ENCODE data around the gene HSF2BP. TPM values are rescaled to one million over a fixed set of nuclear protein-coding genes. Genes with fewer than 3 reads are reported as not detected.

The HSF2BP gene
- total RNA-seq, 6 experiments from 2014 or later = 0.33 to 0.90 (median 0.59) TPM

DNA sequence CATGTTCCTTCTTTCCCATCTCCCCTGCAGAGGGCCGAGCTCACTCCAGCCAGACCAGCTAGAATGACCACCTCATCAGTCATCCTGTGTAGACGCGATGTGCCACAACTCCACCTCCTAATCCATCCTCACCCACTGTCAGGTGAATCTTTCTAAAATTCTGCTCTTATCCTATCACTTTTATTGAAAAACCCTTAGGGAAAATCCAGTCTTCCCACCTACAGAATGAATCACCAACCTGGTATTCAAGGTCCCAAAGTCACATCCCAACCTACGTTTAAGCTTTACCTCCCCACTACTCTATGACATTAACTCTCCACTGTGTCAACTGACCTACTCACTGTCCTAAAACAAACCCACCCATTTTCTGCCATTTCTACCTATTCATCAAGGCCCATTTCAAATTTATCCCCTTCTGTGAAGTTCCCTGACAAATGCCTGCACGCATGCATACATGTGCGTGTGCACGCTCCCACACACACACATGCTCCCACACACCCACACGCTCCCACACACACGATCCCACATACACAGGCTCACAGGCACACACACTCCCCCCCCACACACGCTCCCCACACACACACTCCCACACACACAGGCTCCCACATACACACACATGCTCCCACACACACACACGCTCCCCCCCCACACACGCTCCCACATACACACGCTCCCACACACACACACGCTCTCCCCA lies 27.7 kb downstream of the HSF2BP start:
- Mint-ChIP-seq H3K27ac (no peak overlapping the region), H3K4me3 (no peak overlapping the region), H3K36me3 (ENCODE audit: low read depth) (peaks cover 8% of the 10 kb centered on the region; the same call in 1 of the 2 replicates), H3K4me1 (ENCODE audit: low read depth) (peaks cover 17% of the 10 kb centered on the region), H3K27me3 (ENCODE audit: insufficient read depth) (peaks cover 3% of the 10 kb centered on the region), H3K9me3 (peaks cover 12% of the 10 kb centered on the region)
- no peak for DNase-seq
- TF ChIP-seq, protein P1, sequence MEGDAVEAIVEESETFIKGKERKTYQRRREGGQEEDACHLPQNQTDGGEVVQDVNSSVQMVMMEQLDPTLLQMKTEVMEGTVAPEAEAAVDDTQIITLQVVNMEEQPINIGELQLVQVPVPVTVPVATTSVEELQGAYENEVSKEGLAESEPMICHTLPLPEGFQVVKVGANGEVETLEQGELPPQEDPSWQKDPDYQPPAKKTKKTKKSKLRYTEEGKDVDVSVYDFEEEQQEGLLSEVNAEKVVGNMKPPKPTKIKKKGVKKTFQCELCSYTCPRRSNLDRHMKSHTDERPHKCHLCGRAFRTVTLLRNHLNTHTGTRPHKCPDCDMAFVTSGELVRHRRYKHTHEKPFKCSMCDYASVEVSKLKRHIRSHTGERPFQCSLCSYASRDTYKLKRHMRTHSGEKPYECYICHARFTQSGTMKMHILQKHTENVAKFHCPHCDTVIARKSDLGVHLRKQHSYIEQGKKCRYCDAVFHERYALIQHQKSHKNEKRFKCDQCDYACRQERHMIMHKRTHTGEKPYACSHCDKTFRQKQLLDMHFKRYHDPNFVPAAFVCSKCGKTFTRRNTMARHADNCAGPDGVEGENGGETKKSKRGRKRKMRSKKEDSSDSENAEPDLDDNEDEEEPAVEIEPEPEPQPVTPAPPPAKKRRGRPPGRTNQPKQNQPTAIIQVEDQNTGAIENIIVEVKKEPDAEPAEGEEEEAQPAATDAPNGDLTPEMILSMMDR (IDR thresholded peaks at IDR 0.05) = no peak

DNA sequence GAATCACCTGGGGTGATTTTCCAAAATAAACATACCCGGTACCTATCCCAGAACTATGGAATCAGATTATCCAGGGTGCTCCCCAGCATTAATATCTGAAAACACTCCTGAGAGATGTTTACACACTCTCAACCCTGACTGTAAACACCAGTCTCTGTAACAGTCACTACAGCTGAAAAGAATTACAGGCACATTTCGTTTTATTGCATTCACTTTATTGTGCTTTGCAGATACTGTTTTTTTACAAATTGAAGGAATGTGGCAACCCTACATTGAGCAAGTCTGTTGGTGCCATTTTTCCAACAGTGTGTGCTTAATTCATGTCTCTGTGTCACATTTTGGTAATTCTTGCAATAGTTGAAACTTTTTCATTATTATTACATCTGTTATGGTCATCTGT lies 31.8 kb downstream of the HSF2BP start:
- no peak for DNase-seq
- peaks cover 8% of the 10 kb centered on the region; the same call in 1 of the 2 replicates for H3K36me3 Mint-ChIP-seq (ENCODE audit: low read depth)
- TF ChIP-seq, protein P1 (IDR thresholded peaks at IDR 0.05) = no peak
- H3K9me3 Mint-ChIP-seq = peaks cover 12% of the 10 kb centered on the region
- H3K4me1 Mint-ChIP-seq (ENCODE audit: low read depth) = peaks cover 14% of the 10 kb centered on the region
- peaks cover 9% of the 10 kb centered on the region; the same call in 1 of the 2 replicates for H3K27me3 Mint-ChIP-seq (ENCODE audit: insufficient read depth)
- no peak overlapping the region for H3K27ac Mint-ChIP-seq
- H3K4me3 Mint-ChIP-seq = no peak overlapping the region

- no peak for DNase-seq
- no peak overlapping the region for H3K4me3 Mint-ChIP-seq
- H3K36me3 Mint-ChIP-seq (ENCODE audit: low read depth) = peaks cover 8% of the 10 kb centered on the region; the same call in 1 of the 2 replicates
- peaks cover 12% of the 10 kb centered on the region for H3K9me3 Mint-ChIP-seq
- peaks cover 10% of the 10 kb centered on the region for H3K4me1 Mint-ChIP-seq (ENCODE audit: low read depth)
- TF ChIP-seq, protein P1 (IDR thresholded peaks at IDR 0.05) = no peak
- H3K27ac Mint-ChIP-seq = no peak overlapping the region
- H3K27me3 Mint-ChIP-seq (ENCODE audit: insufficient read depth) = peaks cover 11% of the 10 kb centered on the region
Measured at GRCh38 chr21:43626390-43626789, 32.9 kb downstream of the HSF2BP start.

DNA sequence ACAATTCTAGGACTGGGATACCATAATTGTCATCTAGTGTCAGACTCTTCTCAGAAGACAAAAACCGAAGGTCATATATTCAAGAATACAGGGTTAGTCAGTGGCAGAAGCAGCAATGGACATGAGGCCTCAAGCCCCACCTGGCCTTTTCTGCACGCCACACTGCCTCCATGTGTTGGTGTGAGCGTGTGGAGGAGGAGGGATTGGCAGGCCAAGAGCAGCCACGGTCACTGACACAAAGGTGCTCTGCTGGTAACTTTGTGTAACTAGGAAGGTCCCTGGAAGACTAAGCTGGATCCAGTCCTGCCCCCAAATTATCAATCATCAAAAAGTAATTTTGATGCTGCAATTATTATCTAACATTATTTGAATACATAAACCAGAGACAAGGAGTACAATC lies 34.9 kb downstream of the HSF2BP start:
- Mint-ChIP-seq H3K9me3 (peaks cover 25% of the 10 kb centered on the region), H3K36me3 (ENCODE audit: low read depth) (peaks cover 20% of the 10 kb centered on the region), H3K4me1 (ENCODE audit: low read depth) (peaks cover 10% of the 10 kb centered on the region), H3K4me3 (no peak overlapping the region), H3K27ac (no peak overlapping the region), H3K27me3 (ENCODE audit: insufficient read depth) (peaks cover 12% of the 10 kb centered on the region)
- TF ChIP-seq, protein P1 (IDR thresholded peaks at IDR 0.05) = no peak
- no peak for DNase-seq

DNA sequence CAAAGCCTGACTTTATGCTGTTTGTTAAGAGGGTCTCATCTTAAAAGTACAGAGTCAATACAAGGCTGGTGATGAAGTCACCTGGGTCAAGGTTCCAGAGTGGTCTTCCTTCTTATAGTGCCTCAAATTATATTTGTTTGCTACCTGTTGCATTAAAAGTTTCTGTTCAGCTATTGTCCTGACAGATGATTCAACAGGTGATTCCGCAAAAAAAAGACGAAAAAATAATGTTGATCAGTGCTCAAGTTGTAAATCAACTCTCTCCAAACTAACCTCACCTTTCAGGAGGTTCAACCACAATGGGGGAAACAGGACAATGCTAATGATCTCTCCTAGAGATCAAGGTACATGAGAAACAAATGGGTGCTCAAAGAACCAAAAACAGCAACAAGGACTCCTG lies 35.7 kb downstream of the HSF2BP start:
- Mint-ChIP-seq H3K4me1 (ENCODE audit: low read depth) (peaks cover 10% of the 10 kb centered on the region), H3K4me3 (no peak overlapping the region), H3K36me3 (ENCODE audit: low read depth) (peaks cover 16% of the 10 kb centered on the region), H3K9me3 (peaks cover 24% of the 10 kb centered on the region), H3K27me3 (ENCODE audit: insufficient read depth) (peaks cover 12% of the 10 kb centered on the region), H3K27ac (no peak overlapping the region)
- TF ChIP-seq, protein P1 (IDR thresholded peaks at IDR 0.05) = no peak
- DNase-seq = no peak

Data from HFFc6 (cell line).